GM13976 (cell line): ENCODE data around the gene RPL27.
A peak's percentile ranks its signal among the peaks of the same experiment; 100 is the strongest.
"Not testable (repeated sequence)": the region's sequence is repeated elsewhere in the genome, so short reads cannot be mapped to it uniquely, and the experiment has no call there.

Experiments
- DNase-seq: peaks from one replicate; pipeline ENCODE4 v3.0.0; 2012; ENCODE audit warnings: low spot score
- in situ Hi-C: fragments of 300-500 bp; cut with MboI; formaldehyde crosslinking; loops from one replicate; pipeline ENCODE4 v1.12.0; 2022; ENCODE audit warnings: low sequenced_read_pairs, mixed read lengths, inconsistent platforms; ENCODE audit not compliant: unreplicated experiment
- TF ChIP-seq, protein P1 (sequence below): IDR thresholded peaks from 2 replicates; pipeline ENCODE4 v1.5.1; 2012; ENCODE audit warnings: borderline replicate concordance, mild to moderate bottlenecking; ENCODE audit not compliant: insufficient read depth; ENCODE audit errors: extremely low read depth, missing control alignments, control extremely low read depth

Gene RPL27

DNA sequence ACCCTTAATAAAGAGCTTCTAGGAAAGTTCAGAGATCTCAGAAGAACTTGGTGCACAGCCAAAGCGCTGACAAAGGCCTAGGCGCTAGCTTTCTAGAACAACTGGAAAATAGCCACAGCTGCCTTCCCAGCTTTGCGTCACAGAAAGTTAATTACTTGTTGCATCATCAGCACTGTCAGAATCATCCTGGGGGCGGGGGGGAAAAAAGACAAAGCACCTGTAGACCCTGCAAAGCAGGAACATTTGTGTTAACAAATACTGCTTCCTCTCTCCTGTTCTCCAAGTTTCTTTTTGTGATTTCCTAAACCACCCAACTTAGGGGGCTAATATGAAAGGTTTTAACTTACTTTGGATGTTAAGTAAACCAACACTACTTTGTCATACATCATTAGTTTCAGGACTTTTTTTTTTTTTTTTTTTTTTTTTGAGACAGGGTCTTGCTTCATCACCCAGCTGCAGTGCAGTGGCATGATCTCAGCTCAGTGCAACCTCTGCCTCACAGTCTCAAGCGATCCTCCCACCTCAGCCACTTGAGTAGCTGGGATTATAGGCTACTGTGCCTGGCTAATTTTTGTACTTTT lies 29.1 kb upstream of the RPL27 start:
- in situ Hi-C loops: no loop called here
- no peak for DNase-seq
- TF ChIP-seq, protein P1, sequence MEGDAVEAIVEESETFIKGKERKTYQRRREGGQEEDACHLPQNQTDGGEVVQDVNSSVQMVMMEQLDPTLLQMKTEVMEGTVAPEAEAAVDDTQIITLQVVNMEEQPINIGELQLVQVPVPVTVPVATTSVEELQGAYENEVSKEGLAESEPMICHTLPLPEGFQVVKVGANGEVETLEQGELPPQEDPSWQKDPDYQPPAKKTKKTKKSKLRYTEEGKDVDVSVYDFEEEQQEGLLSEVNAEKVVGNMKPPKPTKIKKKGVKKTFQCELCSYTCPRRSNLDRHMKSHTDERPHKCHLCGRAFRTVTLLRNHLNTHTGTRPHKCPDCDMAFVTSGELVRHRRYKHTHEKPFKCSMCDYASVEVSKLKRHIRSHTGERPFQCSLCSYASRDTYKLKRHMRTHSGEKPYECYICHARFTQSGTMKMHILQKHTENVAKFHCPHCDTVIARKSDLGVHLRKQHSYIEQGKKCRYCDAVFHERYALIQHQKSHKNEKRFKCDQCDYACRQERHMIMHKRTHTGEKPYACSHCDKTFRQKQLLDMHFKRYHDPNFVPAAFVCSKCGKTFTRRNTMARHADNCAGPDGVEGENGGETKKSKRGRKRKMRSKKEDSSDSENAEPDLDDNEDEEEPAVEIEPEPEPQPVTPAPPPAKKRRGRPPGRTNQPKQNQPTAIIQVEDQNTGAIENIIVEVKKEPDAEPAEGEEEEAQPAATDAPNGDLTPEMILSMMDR: no peak

GRCh38 chr17:42971589-42971988 lies 26.6 kb upstream of the RPL27 start:
- TF ChIP-seq, protein P1: no peak
- no peak for DNase-seq
- in situ Hi-C loops: no loop called here

- DNase-seq, in situ Hi-C loops: not testable (repeated sequence)
Measured at GRCh38 chr17:42973323-42973722, 24.9 kb upstream of the RPL27 start.

GRCh38 chr17:42975265-42975664 lies 23.0 kb upstream of the RPL27 start:
- in situ Hi-C loops: no loop called here
- TF ChIP-seq, protein P1: no peak
- no peak for DNase-seq

DNA sequence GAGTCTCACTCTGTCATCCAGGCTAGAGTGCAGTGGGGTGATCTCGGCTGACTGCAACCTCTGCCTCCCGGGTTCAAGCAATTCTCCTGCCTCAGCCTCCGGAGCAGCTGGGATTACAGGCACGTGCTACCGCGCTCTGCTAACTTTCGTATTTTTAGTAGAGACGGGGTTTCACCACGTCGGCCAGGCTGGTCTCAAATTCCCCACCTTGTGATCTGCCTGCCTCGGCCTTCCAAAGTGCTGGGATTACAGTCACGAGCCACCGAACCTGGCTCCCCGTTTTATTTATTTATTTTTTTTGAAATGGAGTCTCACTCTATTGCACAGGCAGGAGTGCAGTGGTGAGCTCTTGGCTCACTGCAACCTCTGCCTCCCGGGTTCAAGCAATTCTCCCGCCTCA lies 22.5 kb upstream of the RPL27 start:
- DNase-seq, in situ Hi-C loops: not testable (repeated sequence)

DNA sequence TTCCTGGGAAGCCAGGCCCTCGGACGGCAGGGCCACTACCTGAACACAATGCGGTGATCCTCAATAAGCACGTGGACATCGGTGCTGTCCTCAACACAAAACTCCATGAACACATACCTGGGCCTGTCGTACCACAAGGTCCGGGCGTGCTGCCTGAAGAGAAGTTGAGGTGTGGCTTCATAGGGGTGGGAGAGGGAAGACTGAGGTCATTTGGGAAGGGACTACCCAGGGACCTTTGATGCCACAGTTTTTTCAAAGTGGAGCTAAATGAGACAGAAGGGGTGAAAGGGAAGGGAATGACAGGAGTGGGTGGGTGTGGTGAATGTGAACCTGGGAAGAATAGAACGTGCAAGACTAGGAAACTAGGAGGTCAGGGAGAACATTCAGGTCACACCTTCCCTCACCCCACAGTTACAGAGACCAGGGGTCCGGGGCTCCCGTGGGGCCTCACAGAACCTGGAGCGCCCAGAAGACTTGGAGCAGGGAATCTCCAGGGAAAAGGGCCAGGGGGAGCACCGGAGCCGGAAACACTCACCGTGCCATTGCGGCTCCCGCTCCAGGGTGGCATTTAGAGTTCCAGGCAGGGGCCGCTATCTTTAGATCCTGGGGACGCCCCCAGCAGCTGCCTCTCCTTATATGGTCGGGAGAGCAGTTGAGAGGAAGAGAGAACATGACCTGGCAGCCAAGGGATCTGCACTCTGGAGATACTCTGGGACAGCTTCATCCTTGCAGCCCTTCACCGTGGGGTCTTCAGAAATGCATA lies 18.5 kb upstream of the RPL27 start, which contains the start of gene PTGES3L:
PTGES3L (minus strand) TSS at position 570 of the 763 bp plus-strand sequence; CDS start at position 543, 27 bp downstream.
- TF ChIP-seq, protein P1: no peak
- DNase-seq: peak; percentile 82
- in situ Hi-C loops: no loop called here

DNA sequence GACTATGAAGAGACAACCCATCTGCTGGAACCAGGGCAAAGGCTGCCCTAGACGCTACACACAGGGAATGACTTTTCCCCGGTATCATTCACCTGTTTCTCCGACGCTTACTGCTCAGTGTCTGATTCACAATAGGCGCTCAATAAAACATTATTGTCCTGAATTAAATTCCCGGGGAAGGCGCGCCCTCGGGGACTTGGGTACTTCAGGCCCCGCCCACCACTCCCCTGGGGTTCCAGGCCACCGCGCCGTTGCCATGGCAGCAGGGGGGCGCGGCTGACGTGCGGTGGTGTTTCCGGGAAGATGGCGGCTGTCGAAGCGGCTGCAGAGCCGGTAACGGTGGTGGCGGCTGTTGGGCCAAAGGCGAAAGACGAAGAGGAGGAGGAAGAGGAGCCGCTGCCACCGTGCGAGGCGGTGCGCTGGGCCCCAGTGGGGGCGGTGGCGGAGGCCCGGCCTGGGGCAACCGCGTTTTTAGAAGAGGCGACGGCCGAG lies 17.9 kb upstream of the RPL27 start, which contains the start of gene RUNDC1:
RUNDC1 (plus strand) TSS at position 292 of the 492 bp plus-strand sequence; CDS start at position 304, 12 bp downstream.
- peak; percentile 97 for DNase-seq
- in situ Hi-C loops: no loop called here
- TF ChIP-seq, protein P1: no peak
